ENCODE results near the gene GPSM1. TPM values are rescaled to one million over a fixed set of nuclear protein-coding genes. Genes with fewer than 3 reads are reported as not detected.

The GPSM1 gene
- polyA plus RNA-seq, 1 of the 3 experiments (the other 2 are of a cell fraction) = 26.7 TPM

GRCh38 chr9:136372561-136373299 is 45.4 kb downstream of the GPSM1 start:
- POLR2A ChIA-PET = interaction anchor here (0.5 to 3.7 kb wide), 7 partner anchors 10 to 265 kb away, joined by 3 to 36 read pairs (median 3); partner anchors contain the start of gene DNLZ
- peak overlapping the region in 1 of 2 experiments; percentile 21; a peak in 1 of 4 replicates for H3K4me3 ChIP-seq (ENCODE audit: low read depth in 2 of 2, low read length in 1 of 2)
- TF ChIP-seq JUND (IDR thresholded peaks at IDR 0.05) = no peak
- no peak for TF ChIP-seq GATA2 (CRISPR knock-in tag; IDR thresholded peaks at IDR 0.05)
- peak; percentile 59 for TF ChIP-seq RAD21 (IDR thresholded peaks at IDR 0.05; ENCODE audit: low read length)
- TF ChIP-seq NRF1 (IDR thresholded peaks at IDR 0.05; ENCODE audit: low read depth, low read length) = no peak
- no peak for TF ChIP-seq TEAD4 (IDR thresholded peaks at IDR 0.05; ENCODE audit: borderline replicate concordance, insufficient read depth)
- peak; percentile 21; the same call in 1 of the 2 replicates for TF ChIP-seq CTCF (IDR thresholded peaks at IDR 0.05)
- TF ChIP-seq PBX3 (IDR thresholded peaks at IDR 0.05) = no peak
- no peak for TF ChIP-seq GABPA (IDR thresholded peaks at IDR 0.05; ENCODE audit: low read depth)
- no peak for TF ChIP-seq SIN3A (IDR thresholded peaks at IDR 0.05; ENCODE audit: borderline replicate concordance, low read depth, low read length)
- no peak for TF ChIP-seq TCF12 (IDR thresholded peaks at IDR 0.05)
- TF ChIP-seq IRF3 (IDR thresholded peaks at IDR 0.05; ENCODE audit: low read depth, low read length) = no peak
- TF ChIP-seq ELF1 (IDR thresholded peaks at IDR 0.05) = no peak
- TF ChIP-seq MAX (IDR thresholded peaks at IDR 0.05; ENCODE audit: low read depth) = 0 out of 2 replicates have a peak, but pooled peaks have one; percentile 9
- no peak for TF ChIP-seq RFX5 (IDR thresholded peaks at IDR 0.05; ENCODE audit: low read length)
- no peak for TF ChIP-seq MEF2A (IDR thresholded peaks at IDR 0.05; ENCODE audit: borderline replicate concordance, low read depth)
- TF ChIP-seq EP300 (IDR thresholded peaks at IDR 0.05; ENCODE audit: borderline replicate concordance in 1 of 2, low read depth in 1 of 2, low read length in 1 of 2) = no peak; a peak in 1 of 4 replicates
- TF ChIP-seq RXRA (IDR thresholded peaks at IDR 0.05; ENCODE audit: borderline replicate concordance, low read depth) = no peak
- no peak for TF ChIP-seq FOXM1 (IDR thresholded peaks at IDR 0.05; ENCODE audit: low read depth)
- TF ChIP-seq POLR2AphosphoS5 (IDR thresholded peaks at IDR 0.05; ENCODE audit: low read depth, low read length) = no peak
- no peak for TF ChIP-seq USF2 (IDR thresholded peaks at IDR 0.05; ENCODE audit: borderline replicate concordance, low read depth, low read length)
- TF ChIP-seq FOSL2 (IDR thresholded peaks at IDR 0.05; ENCODE audit: borderline replicate concordance, low read depth) = no peak
- TF ChIP-seq FOXJ3 (CRISPR knock-in tag; IDR thresholded peaks at IDR 0.05) = no peak
- no peak for TF ChIP-seq RCOR1 (IDR thresholded peaks at IDR 0.05; ENCODE audit: low read length)
- no peak for TF ChIP-seq SMC3 (IDR thresholded peaks at IDR 0.05; ENCODE audit: low read depth, low read length)
- TF ChIP-seq MXI1 (IDR thresholded peaks at IDR 0.05; ENCODE audit: low read depth, low read length) = peak; percentile 90
- TF ChIP-seq ZBTB33 (IDR thresholded peaks at IDR 0.05; ENCODE audit: borderline replicate concordance, low read depth) = no peak
- TF ChIP-seq YY1 (IDR thresholded peaks at IDR 0.05; ENCODE audit: low read depth) = no peak

More at GRCh38 chr9:136372561-136373299, 45.4 kb downstream of the GPSM1 start:
- no peaks in the 10 kb centered on the region for H3K27me3 ChIP-seq (ENCODE audit: insufficient read depth)
- H3K36me3 ChIP-seq (replicated peaks in 1 of 2; ENCODE audit: control insufficient read depth in 1 of 2, insufficient read depth in 2 of 2, low read length in 1 of 2) = peaks cover 0 to 17% of the 10 kb centered on the region in 2 experiments
- peaks cover 0 to 43% of the 10 kb centered on the region in 2 experiments; a peak in 1 of 4 replicates for H3K4me1 ChIP-seq (ENCODE audit: control insufficient read depth in 1 of 2, insufficient read depth in 2 of 2, low read depth in 1 of 2, low read length in 1 of 2)
- CTCF ChIA-PET = interaction anchor here (0.6 to 5.5 kb wide), 18 partner anchors 9 to 252 kb away, joined by 3 to 65 read pairs (median 5); partner anchors contain the start of genes DNLZ, GPSM1 and SNAPC4
- H4K20me1 ChIP-seq (ENCODE audit: insufficient read depth) = no peaks in the 10 kb centered on the region
- H2AFZ ChIP-seq (ENCODE audit: low read depth) = no peak overlapping the region
- H3K9me3 ChIP-seq = no peaks in the 10 kb centered on the region
- no peak overlapping the region for H3K9ac ChIP-seq
- H3K79me2 ChIP-seq (ENCODE audit: insufficient read depth) = no peaks in the 10 kb centered on the region
- H3K4me2 ChIP-seq = no peak overlapping the region
- H3K9me2 ChIP-seq = no peaks in the 10 kb centered on the region
- WGBS (ENCODE audit: low lambda C conversion rate) = 41% methylated on average over 4 of the region's 21 CpGs
- H3F3A ChIP-seq (replicated peaks; ENCODE audit: insufficient read depth) = no peaks in the 10 kb centered on the region
- DNase-seq = peak; percentile 84
- peak overlapping the region in 1 of 2 experiments; percentile 90; a peak in 2 of 4 replicates for H3K27ac ChIP-seq (ENCODE audit: low read depth in 2 of 2, low read length in 1 of 2)

All from SK-N-SH (cell line).